HepG2 (cell line): ENCODE results near the gene NCOA1. TPM values are rescaled to one million over a fixed set of nuclear protein-coding genes. Genes with fewer than 3 reads are reported as not detected.

Experiments
- ARNT2 ChIP-seq: sonication (generic); formaldehyde crosslinking; IDR thresholded peaks from 2 replicates; pipeline ENCODE4 v1.8.0; 2022; ENCODE audit warnings: mild to moderate bottlenecking, low read depth, missing genetic modification reagents, moderate library complexity
- CCAR2 ChIP-seq: fragments of 200-400 bp; formaldehyde crosslinking; optimal IDR thresholded peaks from 2 replicates; pipeline ENCODE3; 2018; ENCODE audit warnings: low read depth, mild to moderate bottlenecking, low read length, moderate library complexity
- FLYWCH1 ChIP-seq: sonication (generic); formaldehyde crosslinking; IDR thresholded peaks from 2 replicates; pipeline ENCODE4 v1.8.1; 2023; ENCODE audit warnings: mild to moderate bottlenecking, missing genetic modification reagents
- HMG20A ChIP-seq: IDR thresholded peaks from 2 replicates; pipeline ENCODE4 v1.6.1; 2016; ENCODE audit warnings: borderline replicate concordance
- HMGA1 ChIP-seq: sonication (generic); formaldehyde crosslinking; conservative IDR thresholded peaks from 2 replicates; pipeline ENCODE4 v1.4.0; 2020; ENCODE audit warnings: missing genetic modification reagents
- HNRNPLL ChIP-seq: fragments of 200-400 bp; formaldehyde crosslinking; IDR thresholded peaks from 2 replicates; pipeline ENCODE4 v1.6.1; 2017; ENCODE audit warnings: mild to moderate bottlenecking, low read depth, low read length; ENCODE audit not compliant: poor library complexity, severe bottlenecking
- KLF11 ChIP-seq: IDR thresholded peaks from 2 replicates; pipeline ENCODE4 v1.6.1; 2016; ENCODE audit warnings: missing compliant biosample characterization
- MAF1 ChIP-seq: sonication (generic); formaldehyde crosslinking; IDR thresholded peaks from 2 replicates; pipeline ENCODE4 v1.5.0; 2020; ENCODE audit warnings: missing genetic modification reagents, borderline replicate concordance
- MBNL3 ChIP-seq: fragments of 250-450 bp; sonication (Bioruptor Pico); conservative IDR thresholded peaks from 2 replicates; pipeline ENCODE4 v1.8.0; 2022; ENCODE audit warnings: mild to moderate bottlenecking, inconsistent platforms
- MLLT10 ChIP-seq: sonication (generic); formaldehyde crosslinking; IDR thresholded peaks from 2 replicates; pipeline ENCODE4 v1.4.0; 2020; ENCODE audit warnings: missing genetic modification reagents
- NCOA2 ChIP-seq: sonication (generic); formaldehyde crosslinking; IDR thresholded peaks from 2 replicates; pipeline ENCODE4 v1.8.0; 2022; ENCODE audit warnings: inconsistent platforms
- NR1H2 ChIP-seq: sonication (generic); formaldehyde crosslinking; IDR thresholded peaks from 2 replicates; pipeline ENCODE4 v1.8.1; 2022; ENCODE audit warnings: low read depth, missing genetic modification reagents, borderline replicate concordance
- RCOR2 ChIP-seq: IDR thresholded peaks from 2 replicates; pipeline ENCODE4 v1.6.1; 2016; ENCODE audit warnings: missing biosample characterization, missing genetic modification reagents
- ZIK1 ChIP-seq: sonication (generic); formaldehyde crosslinking; IDR thresholded peaks from 2 replicates; pipeline ENCODE4 v1.5.0; 2020; ENCODE audit warnings: mild to moderate bottlenecking, low read depth, missing genetic modification reagents, borderline replicate concordance
- ZKSCAN1 ChIP-seq: fragments of 150-350 bp; IDR thresholded peaks from 2 replicates; pipeline ENCODE4 v1.6.1; 2014; ENCODE audit warnings: low read length
- ZNF367 ChIP-seq: sonication (generic); formaldehyde crosslinking; IDR thresholded peaks from 2 replicates; pipeline ENCODE4 v1.4.0; 2020; ENCODE audit warnings: missing genetic modification reagents, borderline replicate concordance
- ZNF510 ChIP-seq: sonication (generic); formaldehyde crosslinking; IDR thresholded peaks from 2 replicates; pipeline ENCODE4 v1.4.0; 2020; ENCODE audit warnings: low read depth, mild to moderate bottlenecking, missing genetic modification reagents
- ZNF644 ChIP-seq: IDR thresholded peaks from 2 replicates; pipeline ENCODE4 v1.6.1; 2016; ENCODE audit warnings: low read depth
- ZNF720 ChIP-seq: sonication (generic); formaldehyde crosslinking; IDR thresholded peaks from 2 replicates; pipeline ENCODE4 v1.4.0; 2020; ENCODE audit warnings: missing genetic modification reagents
- ZNF773 ChIP-seq: sonication (generic); formaldehyde crosslinking; IDR thresholded peaks from 2 replicates; pipeline ENCODE4 v1.4.0; 2020; ENCODE audit warnings: missing genetic modification reagents, borderline replicate concordance
- ZNF792 ChIP-seq: IDR thresholded peaks from 2 replicates; pipeline ENCODE4 v1.6.1; 2016
- ZSCAN9 ChIP-seq: IDR thresholded peaks from 2 replicates; pipeline ENCODE4 v1.6.1; 2016; ENCODE audit warnings: borderline replicate concordance
- polyA plus RNA-seq, 8 experiments: library from polyadenylated mRNA; depleted of rRNA in 3 of 8; stranded (reverse) in 7 of 8; unstranded in 1 of 8; fragments of >200 nt; fragmentation: Illumina TruSeq in 4 of 8; extraction: Trizol in 4 of 8; gene quantifications; 2 replicates each; pipeline versions ENCODE4 v1.2.1 to v1.2.3, GENCODE V29; 2011 to 2016; ENCODE audit warnings: low read depth in 4 of 8, missing spikeins in 1 of 8, mixed read lengths in 1 of 8; ENCODE audit not compliant: insufficient read depth in 1 of 8
- total RNA-seq, 5 experiments: library from RNA; depleted of rRNA; stranded (reverse); fragments of >200 nt; fragmentation: Illumina TruSeq; extraction: Trizol; gene quantifications; 2 replicates each; pipeline ENCODE4 v1.2.3, GENCODE V29; 2016; ENCODE audit warnings: low read depth in 1 of 5
- TF ChIP-seq, protein P1 (sequence below): sonication (generic); formaldehyde crosslinking; IDR thresholded peaks from 2 replicates; pipeline ENCODE4 v1.5.1; 2020; ENCODE audit warnings: mild to moderate bottlenecking, missing genetic modification reagents, borderline replicate concordance
- TF ChIP-seq, protein P2 (sequence below): sonication (generic); formaldehyde crosslinking; IDR thresholded peaks from 2 replicates; pipeline ENCODE4 v1.4.0; 2020; ENCODE audit warnings: mild to moderate bottlenecking, missing genetic modification reagents
- TF ChIP-seq, protein P3 (sequence below): sonication (generic); formaldehyde crosslinking; IDR thresholded peaks from 2 replicates; pipeline ENCODE4 v1.9.0; 2021; ENCODE audit warnings: missing genetic modification reagents, borderline replicate concordance
- TF ChIP-seq, protein P4 (sequence below): IDR thresholded peaks from 2 replicates; pipeline ENCODE4 v1.6.1; 2016; ENCODE audit warnings: low read depth, borderline replicate concordance

NCOA1 gene
- total and polyA plus RNA-seq, 2 of the 13 experiments (the other 11 are each of a cell fraction or from before 2014, with no cell fraction given), result 10.0 to 10.4 TPM

DNA sequence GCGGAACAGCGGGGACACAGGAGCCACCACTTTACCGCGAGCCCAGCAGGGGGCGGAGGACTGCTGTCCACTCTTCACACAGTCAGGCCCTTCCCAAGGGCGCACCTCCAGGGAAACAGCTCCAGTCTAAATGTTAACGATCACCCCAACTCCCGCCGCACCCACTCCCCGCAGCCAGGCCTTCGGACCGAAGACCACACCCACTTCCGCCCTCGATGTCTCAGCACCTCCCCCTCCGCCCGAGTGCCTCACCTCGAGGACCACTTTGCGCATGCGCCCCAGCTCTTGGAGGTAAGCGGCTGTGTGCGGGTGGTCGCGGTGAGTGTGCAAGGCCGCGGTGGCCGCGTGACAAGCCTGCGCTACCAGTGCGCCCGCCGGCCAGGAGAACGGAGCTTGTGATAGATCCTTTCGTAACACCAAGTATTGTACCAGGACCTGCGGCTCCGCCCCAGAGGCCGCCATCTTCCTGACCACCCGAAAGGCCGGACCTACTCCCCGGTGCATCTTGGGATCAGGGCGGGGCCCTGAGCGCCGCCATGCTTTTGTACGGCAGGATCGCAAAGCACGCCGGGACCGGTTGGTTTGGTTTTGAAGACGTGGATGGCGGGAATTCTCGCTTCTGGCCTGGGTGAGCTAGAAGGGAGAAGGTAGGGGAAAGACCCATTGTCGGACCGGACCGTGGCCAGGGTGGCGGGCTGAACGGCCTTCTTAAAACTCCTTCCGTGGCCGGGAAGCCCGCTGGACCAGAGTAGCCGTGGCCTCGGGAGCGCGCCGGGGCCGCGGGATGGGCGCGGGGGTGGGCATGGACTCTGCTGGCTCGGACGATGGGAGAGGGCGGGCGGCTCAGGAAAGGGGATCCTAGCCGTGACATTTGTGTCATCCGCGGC, 302.1 kb downstream of the NCOA1 start, which contains the start of the genes CENPO and PTRHD1 (continued):
- TF ChIP-seq, protein P1, sequence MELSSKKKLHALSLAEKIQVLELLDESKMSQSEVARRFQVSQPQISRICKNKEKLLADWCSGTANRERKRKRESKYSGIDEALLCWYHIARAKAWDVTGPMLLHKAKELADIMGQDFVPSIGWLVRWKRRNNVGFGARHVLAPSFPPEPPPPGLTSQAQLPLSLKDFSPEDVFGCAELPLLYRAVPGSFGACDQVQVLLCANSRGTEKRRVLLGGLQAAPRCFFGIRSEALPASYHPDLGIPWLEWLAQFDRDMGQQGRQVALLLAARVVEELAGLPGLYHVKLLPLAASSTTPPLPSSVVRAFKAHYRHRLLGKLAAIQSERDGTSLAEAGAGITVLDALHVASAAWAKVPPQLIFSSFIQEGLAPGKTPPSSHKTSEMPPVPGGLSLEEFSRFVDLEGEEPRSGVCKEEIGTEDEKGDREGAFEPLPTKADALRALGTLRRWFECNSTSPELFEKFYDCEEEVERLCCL (CRISPR knock-in tag), result no peak
- TF ChIP-seq ZNF720 (CRISPR knock-in tag) (0 out of 2 replicates have a peak, but pooled peaks have one; percentile 66), ZNF644 (CRISPR knock-in tag) (peak; percentile 97), ZKSCAN1 (peak; percentile 100), HNRNPLL (peak; percentile 87), ZNF510 (no peak; the same call in 1 of the 2 replicates), MBNL3 (CRISPR knock-in tag) (no peak), ARNT2 (CRISPR knock-in tag) (peak; percentile 82; the same call in 1 of the 2 replicates), ZNF773 (0 out of 2 replicates have a peak, but pooled peaks have one; percentile 73), ZNF792 (peak; percentile 83; the same call in 1 of the 2 replicates), NCOA2 (CRISPR knock-in tag) (peak; percentile 63), ZNF367 (no peak), MAF1 (CRISPR knock-in tag) (peak; percentile 53; the same call in 1 of the 2 replicates), KLF11 (CRISPR knock-in tag) (peak; percentile 71), HMG20A (no peak), ZSCAN9 (CRISPR knock-in tag) (peak; percentile 91), NR1H2 (no peak), RCOR2 (peak; percentile 81), HMGA1 (CRISPR knock-in tag) (no peak), MLLT10 (CRISPR knock-in tag) (no peak), ZIK1 (CRISPR knock-in tag) (no peak), CCAR2 (no peak), FLYWCH1 (CRISPR knock-in tag) (peak; percentile 29; the same call in 1 of the 2 replicates)
- TF ChIP-seq, protein P2, sequence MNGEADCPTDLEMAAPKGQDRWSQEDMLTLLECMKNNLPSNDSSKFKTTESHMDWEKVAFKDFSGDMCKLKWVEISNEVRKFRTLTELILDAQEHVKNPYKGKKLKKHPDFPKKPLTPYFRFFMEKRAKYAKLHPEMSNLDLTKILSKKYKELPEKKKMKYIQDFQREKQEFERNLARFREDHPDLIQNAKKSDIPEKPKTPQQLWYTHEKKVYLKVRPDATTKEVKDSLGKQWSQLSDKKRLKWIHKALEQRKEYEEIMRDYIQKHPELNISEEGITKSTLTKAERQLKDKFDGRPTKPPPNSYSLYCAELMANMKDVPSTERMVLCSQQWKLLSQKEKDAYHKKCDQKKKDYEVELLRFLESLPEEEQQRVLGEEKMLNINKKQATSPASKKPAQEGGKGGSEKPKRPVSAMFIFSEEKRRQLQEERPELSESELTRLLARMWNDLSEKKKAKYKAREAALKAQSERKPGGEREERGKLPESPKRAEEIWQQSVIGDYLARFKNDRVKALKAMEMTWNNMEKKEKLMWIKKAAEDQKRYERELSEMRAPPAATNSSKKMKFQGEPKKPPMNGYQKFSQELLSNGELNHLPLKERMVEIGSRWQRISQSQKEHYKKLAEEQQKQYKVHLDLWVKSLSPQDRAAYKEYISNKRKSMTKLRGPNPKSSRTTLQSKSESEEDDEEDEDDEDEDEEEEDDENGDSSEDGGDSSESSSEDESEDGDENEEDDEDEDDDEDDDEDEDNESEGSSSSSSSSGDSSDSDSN (CRISPR knock-in tag), result peak; percentile 80
- TF ChIP-seq, protein P3, sequence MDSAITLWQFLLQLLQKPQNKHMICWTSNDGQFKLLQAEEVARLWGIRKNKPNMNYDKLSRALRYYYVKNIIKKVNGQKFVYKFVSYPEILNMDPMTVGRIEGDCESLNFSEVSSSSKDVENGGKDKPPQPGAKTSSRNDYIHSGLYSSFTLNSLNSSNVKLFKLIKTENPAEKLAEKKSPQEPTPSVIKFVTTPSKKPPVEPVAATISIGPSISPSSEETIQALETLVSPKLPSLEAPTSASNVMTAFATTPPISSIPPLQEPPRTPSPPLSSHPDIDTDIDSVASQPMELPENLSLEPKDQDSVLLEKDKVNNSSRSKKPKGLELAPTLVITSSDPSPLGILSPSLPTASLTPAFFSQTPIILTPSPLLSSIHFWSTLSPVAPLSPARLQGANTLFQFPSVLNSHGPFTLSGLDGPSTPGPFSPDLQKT, result no peak
- TF ChIP-seq, protein P4, sequence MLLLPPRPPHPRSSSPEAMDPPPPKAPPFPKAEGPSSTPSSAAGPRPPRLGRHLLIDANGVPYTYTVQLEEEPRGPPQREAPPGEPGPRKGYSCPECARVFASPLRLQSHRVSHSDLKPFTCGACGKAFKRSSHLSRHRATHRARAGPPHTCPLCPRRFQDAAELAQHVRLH (CRISPR knock-in tag), result peak; percentile 86; the same call in 1 of the 2 replicates
